ENCODE measurements around the gene EFL1.

The EFL1 gene

DNA sequence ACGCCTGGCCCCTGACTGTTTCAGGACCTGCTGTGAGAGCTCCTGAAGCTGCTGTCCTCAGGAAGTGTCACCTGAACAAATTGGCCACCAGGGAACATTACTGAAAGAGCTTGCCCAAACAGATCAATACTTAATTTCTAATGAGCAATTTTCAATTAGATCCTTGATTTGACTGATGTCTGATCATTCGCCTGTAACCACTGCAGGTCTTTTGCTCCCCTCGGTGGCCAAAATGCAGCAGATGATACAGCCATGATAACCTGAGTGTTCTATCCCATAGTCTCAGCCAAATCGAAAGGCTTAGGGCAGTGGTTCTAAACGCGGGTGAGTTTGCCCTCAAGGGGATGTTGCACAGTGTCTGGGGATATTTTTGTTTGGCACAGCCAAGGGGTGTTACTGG is 159.1 kb downstream of the EFL1 start:
- TF ChIP-seq, protein P1, sequence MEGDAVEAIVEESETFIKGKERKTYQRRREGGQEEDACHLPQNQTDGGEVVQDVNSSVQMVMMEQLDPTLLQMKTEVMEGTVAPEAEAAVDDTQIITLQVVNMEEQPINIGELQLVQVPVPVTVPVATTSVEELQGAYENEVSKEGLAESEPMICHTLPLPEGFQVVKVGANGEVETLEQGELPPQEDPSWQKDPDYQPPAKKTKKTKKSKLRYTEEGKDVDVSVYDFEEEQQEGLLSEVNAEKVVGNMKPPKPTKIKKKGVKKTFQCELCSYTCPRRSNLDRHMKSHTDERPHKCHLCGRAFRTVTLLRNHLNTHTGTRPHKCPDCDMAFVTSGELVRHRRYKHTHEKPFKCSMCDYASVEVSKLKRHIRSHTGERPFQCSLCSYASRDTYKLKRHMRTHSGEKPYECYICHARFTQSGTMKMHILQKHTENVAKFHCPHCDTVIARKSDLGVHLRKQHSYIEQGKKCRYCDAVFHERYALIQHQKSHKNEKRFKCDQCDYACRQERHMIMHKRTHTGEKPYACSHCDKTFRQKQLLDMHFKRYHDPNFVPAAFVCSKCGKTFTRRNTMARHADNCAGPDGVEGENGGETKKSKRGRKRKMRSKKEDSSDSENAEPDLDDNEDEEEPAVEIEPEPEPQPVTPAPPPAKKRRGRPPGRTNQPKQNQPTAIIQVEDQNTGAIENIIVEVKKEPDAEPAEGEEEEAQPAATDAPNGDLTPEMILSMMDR (IDR thresholded peaks at IDR 0.05; ENCODE audit: extremely low read depth, insufficient read depth, missing control alignments): no peak
- DNase-seq (ENCODE audit: low spot score): no peak
- in situ Hi-C loops (cut with MboI; ENCODE audit: low pct_unique_long_range_greater_than_20kb, low sequenced_read_pairs, unreplicated experiment): no loop called here

DNA sequence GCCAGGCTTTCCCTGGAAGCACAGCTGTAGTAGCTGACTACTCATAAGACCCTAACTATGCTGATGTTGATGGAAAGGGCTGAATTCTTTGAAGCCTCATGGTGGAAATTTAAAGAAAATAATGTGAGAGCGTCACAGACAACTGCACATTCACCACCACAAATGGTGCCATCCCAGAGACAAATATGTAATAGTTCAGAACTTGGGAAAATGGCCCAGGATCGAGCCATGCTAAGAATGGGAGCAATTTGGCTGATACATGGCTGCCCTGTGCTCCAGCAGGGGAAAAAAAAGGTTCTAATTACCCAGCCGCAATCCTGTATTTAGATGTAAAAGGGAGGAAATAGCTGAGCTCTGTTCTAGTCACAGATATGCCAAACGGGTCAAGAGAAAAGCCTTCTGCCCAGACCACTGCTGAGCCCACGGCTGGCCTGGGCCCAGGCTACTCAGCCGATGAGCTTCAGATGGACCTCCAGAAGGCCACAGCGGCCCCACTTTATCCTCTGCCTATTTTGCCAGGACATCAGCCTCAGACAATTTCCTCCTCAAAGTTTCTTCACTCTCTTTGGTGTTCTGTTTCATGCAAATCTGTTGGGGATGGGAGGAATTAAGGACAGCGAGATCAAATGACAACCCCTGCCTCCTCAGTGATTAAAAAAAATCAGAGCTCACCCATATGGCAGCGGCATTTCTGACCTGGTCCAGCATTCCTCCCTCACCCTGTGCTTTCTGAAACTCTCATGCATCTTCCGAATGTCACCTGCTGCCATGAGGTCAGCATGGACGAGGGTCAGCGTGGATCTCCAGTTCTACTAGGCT is 162.2 kb downstream of the EFL1 start:
- in situ Hi-C loops (cut with MboI; ENCODE audit: low pct_unique_long_range_greater_than_20kb, low sequenced_read_pairs, unreplicated experiment): no loop called here
- DNase-seq (ENCODE audit: low spot score): no peak
- TF ChIP-seq, protein P1 (IDR thresholded peaks at IDR 0.05; ENCODE audit: extremely low read depth, insufficient read depth, missing control alignments): no peak

DNA sequence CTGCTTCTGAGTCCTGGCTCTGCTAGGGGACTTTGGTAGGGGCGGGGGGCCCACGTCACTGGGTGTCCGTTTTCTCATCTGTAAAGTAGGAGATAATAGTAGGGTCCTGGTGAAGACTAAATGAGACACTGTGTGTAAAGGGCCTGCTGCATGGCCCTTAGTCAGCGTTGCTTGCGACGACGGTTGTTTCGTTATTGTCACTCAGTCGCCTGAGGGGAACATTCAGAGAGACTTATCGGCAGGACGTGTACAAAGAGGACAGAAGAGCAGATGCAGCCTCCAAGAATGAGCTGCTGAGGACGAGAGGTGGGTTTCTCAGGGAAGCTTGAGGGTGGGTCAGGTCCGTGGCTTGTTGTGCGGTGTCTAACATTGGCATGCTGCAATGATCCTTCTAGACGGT is 163.9 kb downstream of the EFL1 start:
- TF ChIP-seq, protein P1 (IDR thresholded peaks at IDR 0.05; ENCODE audit: extremely low read depth, insufficient read depth, missing control alignments): no peak
- in situ Hi-C loops (cut with MboI; ENCODE audit: low pct_unique_long_range_greater_than_20kb, low sequenced_read_pairs, unreplicated experiment): no loop called here
- no peak for DNase-seq (ENCODE audit: low spot score)

DNA sequence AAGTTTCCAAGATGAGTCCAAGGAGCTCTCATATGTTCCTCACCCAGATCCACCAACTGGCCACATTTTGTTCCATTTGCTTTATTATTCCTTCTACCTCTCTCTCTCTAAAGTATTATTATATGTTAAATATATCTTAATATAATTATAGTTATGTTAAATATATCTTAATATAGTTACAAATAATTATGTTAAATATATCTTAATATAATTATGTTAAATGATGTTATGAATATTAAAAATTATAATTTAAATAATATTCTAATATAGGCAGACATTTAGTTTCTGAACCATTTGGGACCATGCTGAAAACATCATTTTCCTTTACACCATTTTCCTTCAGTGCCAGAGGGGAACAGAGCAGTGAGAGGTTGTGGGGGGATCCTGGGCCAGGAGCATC is 166.7 kb downstream of the EFL1 start:
- no peak for DNase-seq (ENCODE audit: low spot score)
- in situ Hi-C loops (cut with MboI; ENCODE audit: low pct_unique_long_range_greater_than_20kb, low sequenced_read_pairs, unreplicated experiment): no loop called here
- TF ChIP-seq, protein P1 (IDR thresholded peaks at IDR 0.05; ENCODE audit: extremely low read depth, insufficient read depth, missing control alignments): no peak

DNA sequence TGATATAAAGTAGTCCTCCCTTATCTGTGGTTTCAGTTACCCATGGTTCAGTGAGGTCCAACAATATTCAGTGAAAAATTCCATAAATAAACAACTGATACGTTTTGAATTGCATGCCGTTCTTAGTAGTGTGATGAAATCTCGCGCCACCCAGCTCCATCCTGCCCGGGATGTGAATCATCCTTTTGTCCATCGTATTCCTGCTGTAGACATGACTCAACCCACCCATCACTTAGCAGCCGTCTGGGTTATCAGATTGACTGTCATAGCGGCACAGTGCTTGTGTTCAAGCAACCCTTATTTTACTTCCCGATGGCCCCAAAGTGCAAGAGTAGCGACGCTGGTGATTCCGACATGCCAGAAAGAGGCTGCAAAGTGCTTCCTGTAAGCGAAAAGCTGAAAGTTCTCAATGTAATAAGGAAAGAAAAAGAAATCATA is 168.7 kb downstream of the EFL1 start:
- in situ Hi-C loops (cut with MboI; ENCODE audit: low pct_unique_long_range_greater_than_20kb, low sequenced_read_pairs, unreplicated experiment): no loop called here

DNA sequence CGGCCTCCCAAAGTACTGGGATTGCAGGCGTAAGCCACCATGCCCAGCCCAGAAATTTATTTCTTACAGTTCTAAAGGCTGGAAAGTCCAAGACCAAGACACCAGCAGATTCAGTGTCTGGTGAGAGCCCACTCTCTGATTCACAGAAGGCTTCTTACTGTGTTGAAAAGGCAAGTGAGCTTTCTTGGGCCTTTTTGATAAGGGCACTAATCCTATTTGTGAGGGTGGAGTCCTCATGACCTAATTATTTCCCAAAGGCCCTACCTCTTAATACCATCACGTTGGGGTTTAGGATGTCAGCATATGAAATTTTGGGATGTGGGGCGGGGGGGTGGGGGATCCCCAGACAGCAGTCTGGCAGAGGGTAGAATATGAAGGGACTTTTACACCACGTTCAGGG is 169.2 kb downstream of the EFL1 start:
- in situ Hi-C loops (cut with MboI; ENCODE audit: low pct_unique_long_range_greater_than_20kb, low sequenced_read_pairs, unreplicated experiment): no loop called here
- DNase-seq (ENCODE audit: low spot score): no peak
- TF ChIP-seq, protein P1 (IDR thresholded peaks at IDR 0.05; ENCODE audit: extremely low read depth, insufficient read depth, missing control alignments): no peak

More for the DNA sequence above, 168.7 kb downstream of the EFL1 start:
- TF ChIP-seq, protein P1 (IDR thresholded peaks at IDR 0.05; ENCODE audit: extremely low read depth, insufficient read depth, missing control alignments): no peak
- no peak for DNase-seq (ENCODE audit: low spot score)

Measured in GM13977 (cell line).